HEK293T (cell line): ENCODE data around the gene MSANTD4.

ENCODE experiments used
- CTCF ChIA-PET: fragments of 350-600 bp; formaldehyde crosslinking; extraction: SDS; loops from one replicate; lab custom pipeline; 2021; ENCODE audit warnings: antibody characterized with exemption, inconsistent platforms; lab: Yijun Ruan, JAX
- POLR2A ChIA-PET: fragments of 350-600 bp; formaldehyde crosslinking; extraction: SDS; loops from one replicate; lab custom pipeline; 2020; ENCODE audit warnings: antibody characterized with exemption, inconsistent platforms; lab: Yijun Ruan, JAX
- DNase-seq: peaks from one replicate; pipeline ENCODE4 v3.0.0; 2012; ENCODE audit warnings: mixed read lengths; ENCODE audit errors: extremely low spot score
- ARNT ChIP-seq: fragments of 450-650 bp; IDR thresholded peaks from 2 replicates; pipeline ENCODE4 v1.6.1; 2017; ENCODE audit warnings: mild to moderate bottlenecking
- BHLHE40 ChIP-seq: fragments of 450-650 bp; IDR thresholded peaks from 2 replicates; pipeline ENCODE4 v1.6.1; 2016; ENCODE audit warnings: mild to moderate bottlenecking, moderate library complexity, borderline replicate concordance
- CTBP1 ChIP-seq: fragments of 450-650 bp; IDR thresholded peaks from 2 replicates; pipeline ENCODE4 v1.6.1; 2016; ENCODE audit warnings: borderline replicate concordance
- ELF4 ChIP-seq: fragments of 450-650 bp; IDR thresholded peaks from 2 replicates; pipeline ENCODE4 v1.6.1; 2017; ENCODE audit warnings: antibody characterized with exemption
- FOXA1 ChIP-seq: fragments of 450-650 bp; IDR thresholded peaks from 2 replicates; pipeline ENCODE4 v1.6.1; 2016; ENCODE audit warnings: mild to moderate bottlenecking
- FOXK2 ChIP-seq: fragments of 450-650 bp; IDR thresholded peaks from 2 replicates; pipeline ENCODE4 v1.6.1; 2016; ENCODE audit warnings: mild to moderate bottlenecking
- FOXM1 ChIP-seq: fragments of 450-650 bp; IDR thresholded peaks from 2 replicates; pipeline ENCODE4 v1.6.1; 2017; ENCODE audit warnings: mild to moderate bottlenecking, borderline replicate concordance
- HDGF ChIP-seq: fragments of 450-650 bp; IDR thresholded peaks from 2 replicates; pipeline ENCODE4 v1.6.1; 2017; ENCODE audit warnings: antibody characterized with exemption, borderline replicate concordance
- L3MBTL2 ChIP-seq: fragments of 450-650 bp; conservative IDR thresholded peaks from 2 replicates; pipeline ENCODE4 v1.6.1; 2016; ENCODE audit warnings: mild to moderate bottlenecking
- LEF1 ChIP-seq: fragments of 450-650 bp; IDR thresholded peaks from 2 replicates; pipeline ENCODE4 v1.6.1; 2017; ENCODE audit warnings: mild to moderate bottlenecking, borderline replicate concordance
- NFRKB ChIP-seq: fragments of 450-650 bp; IDR thresholded peaks from 2 replicates; pipeline ENCODE4 v1.6.1; 2016; ENCODE audit warnings: mild to moderate bottlenecking, moderate library complexity
- SP1 ChIP-seq: fragments of 450-650 bp; IDR thresholded peaks from 2 replicates; pipeline ENCODE4 v1.6.1; 2017
- SUZ12 ChIP-seq: fragments of 450-650 bp; IDR thresholded peaks from 2 replicates; pipeline ENCODE4 v1.6.1; 2016; ENCODE audit warnings: mild to moderate bottlenecking
- TARDBP ChIP-seq: fragments of 450-650 bp; IDR thresholded peaks from 2 replicates; pipeline ENCODE4 v1.6.1; 2016
- ZNF384 ChIP-seq: fragments of 450-650 bp; IDR thresholded peaks from 2 replicates; pipeline ENCODE4 v1.6.1; 2016
- TF ChIP-seq, protein P1 (sequence below): fragments of 450-650 bp; IDR thresholded peaks from 2 replicates; pipeline ENCODE4 v1.6.1; 2016

MSANTD4 gene

DNA sequence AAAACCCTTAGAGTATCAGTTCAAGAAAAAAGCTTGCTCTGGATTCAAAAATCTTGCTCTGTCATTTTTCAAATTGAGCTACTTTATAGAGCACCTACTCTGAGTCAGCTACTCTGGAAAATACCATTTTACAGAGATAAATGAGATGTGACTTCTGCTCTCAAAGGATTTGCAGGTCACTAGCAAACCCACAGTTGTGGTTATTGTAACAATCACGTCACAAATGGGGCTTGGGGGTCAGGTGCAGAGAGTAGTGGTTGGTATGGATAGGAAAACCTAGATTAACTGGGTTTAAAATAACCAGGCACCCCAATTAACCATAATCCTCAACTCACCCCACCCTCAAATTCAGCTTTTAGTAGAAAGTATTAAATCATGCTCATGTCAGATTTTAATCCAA lies 52.3 kb downstream of the MSANTD4 start:
- no peak for DNase-seq
- ChIA-PET POLR2A (no interaction called here), CTCF (no interaction called here)
- TF ChIP-seq ELF4 = no peak
- TF ChIP-seq LEF1 = no peak
- TF ChIP-seq SUZ12 = no peak
- no peak for TF ChIP-seq SP1
- TF ChIP-seq ARNT = no peak
- TF ChIP-seq BHLHE40 = no peak
- no peak for TF ChIP-seq CTBP1
- no peak for TF ChIP-seq HDGF
- TF ChIP-seq, protein P1, sequence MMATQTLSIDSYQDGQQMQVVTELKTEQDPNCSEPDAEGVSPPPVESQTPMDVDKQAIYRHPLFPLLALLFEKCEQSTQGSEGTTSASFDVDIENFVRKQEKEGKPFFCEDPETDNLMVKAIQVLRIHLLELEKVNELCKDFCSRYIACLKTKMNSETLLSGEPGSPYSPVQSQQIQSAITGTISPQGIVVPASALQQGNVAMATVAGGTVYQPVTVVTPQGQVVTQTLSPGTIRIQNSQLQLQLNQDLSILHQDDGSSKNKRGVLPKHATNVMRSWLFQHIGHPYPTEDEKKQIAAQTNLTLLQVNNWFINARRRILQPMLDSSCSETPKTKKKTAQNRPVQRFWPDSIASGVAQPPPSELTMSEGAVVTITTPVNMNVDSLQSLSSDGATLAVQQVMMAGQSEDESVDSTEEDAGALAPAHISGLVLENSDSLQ = no peak
- TF ChIP-seq ZNF384 = no peak
- no peak for TF ChIP-seq TARDBP

DNA sequence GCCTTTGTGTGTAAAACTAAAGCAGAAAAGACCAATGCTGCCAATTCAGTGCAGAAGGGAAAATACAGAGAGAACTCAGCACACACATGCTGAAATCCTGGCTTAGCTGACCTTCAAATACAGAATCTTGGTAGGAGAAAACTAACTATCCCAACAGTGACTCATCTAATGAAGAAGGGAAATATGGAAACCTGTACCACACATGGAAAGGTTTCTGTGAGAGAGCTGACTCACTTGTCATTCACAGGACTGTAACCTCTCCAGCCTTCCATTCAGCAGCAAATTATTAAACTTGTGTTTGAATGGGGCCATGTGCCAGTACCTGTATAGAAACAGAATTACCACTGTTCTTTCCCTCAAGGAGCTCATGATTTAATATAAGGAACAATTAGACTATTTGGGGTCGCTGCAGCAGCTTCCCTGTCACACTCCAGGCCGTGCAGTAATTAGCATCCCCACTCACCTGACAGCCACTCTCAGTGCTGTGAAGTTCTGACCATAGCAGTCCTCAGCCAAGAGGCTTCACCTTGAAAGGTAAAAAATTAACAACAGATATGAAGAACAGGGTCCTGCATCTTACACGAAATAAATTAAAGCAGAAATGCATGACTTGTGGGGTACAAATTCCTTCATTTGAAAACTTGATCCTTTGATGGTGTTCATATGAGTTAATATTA lies 53.9 kb downstream of the MSANTD4 start:
- ChIA-PET POLR2A (no interaction called here), CTCF (no interaction called here)
- no peak for TF ChIP-seq TARDBP
- no peak for TF ChIP-seq L3MBTL2
- TF ChIP-seq FOXK2 = no peak
- DNase-seq = no peak

DNA sequence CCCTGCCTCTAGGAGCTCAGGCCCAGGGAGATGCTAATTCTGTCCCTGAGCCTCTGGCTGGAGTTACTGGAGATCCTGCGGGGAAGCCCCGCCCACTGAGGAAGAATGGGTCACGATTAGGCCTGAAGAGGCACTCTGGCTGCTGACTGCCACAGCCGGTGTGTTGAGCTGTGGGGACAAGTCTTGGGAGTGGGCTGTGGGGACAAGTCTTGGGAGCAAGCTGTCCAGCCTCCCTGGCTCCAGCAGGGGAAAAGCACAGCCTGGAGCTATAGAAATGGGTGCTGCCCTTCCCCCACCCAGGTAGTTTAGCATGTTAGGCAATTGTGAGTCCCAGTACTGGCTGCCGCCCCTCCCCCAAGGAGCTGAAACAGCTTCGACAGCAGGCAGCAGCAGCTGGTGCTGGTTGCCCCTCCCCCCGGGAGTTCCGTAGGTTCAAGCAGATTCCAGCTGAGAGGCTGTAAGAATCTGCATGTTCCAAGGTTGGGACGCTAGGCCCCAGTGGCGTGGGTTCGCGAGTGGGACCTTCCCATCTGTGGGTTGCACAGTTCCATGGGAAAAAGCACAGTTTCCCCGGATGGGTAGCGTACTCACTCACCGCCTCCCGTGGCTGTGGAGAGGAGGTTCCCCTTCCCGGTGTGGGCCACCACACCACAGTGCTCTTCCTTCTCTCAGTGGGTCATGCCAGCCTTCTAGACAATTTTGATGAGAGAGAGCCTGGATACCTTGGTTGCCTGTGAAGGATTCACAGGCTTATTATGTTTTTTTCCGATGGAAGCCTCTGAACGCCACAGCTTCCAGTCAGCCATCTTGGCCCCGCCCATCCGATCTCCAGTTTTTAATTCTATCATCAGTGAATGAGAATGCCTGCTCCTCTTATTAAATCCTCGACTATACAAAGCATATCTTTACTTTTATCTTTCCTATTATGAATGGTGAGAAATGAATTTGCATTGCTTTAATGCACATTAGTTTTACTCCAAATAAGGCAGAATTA lies 61.5 kb downstream of the MSANTD4 start:
- TF ChIP-seq TARDBP (no peak), CTBP1 (no peak), FOXK2 (no peak), HDGF (no peak), SUZ12 (no peak), ARNT (no peak), LEF1 (no peak), BHLHE40 (no peak), ELF4 (no peak), NFRKB (no peak), FOXA1 (no peak), SP1 (no peak), ZNF384 (no peak), FOXM1 (no peak), L3MBTL2 (no peak)
- DNase-seq = no peak
- POLR2A ChIA-PET = no interaction called here
- CTCF ChIA-PET = no interaction called here
